SU-DHL-6 (cell line): ENCODE results near the gene ACAP3.

Experiments used
- H2AFZ ChIP-seq: fragments of 200-600 bp; sonication (generic); 2 replicates; pipeline ENCODE4 v1.6.1; 2014; ENCODE audit warnings: low read depth, mild to moderate bottlenecking, moderate library complexity, mixed read lengths, antibody characterized with exemption, low read length; ENCODE audit not compliant: severe bottlenecking
- H3F3A ChIP-seq: fragments of 200-600 bp; shearing (Covaris generic); 2 replicates; pipeline ENCODE4 v1.6.0; 2016; ENCODE audit warnings: antibody characterized with exemption, mild to moderate bottlenecking; ENCODE audit not compliant: insufficient read depth
- H3K27ac ChIP-seq: fragments of 200-600 bp; sonication (generic); 2 replicates; pipeline ENCODE4 v1.5.1; 2016; ENCODE audit warnings: low read depth, mild to moderate bottlenecking, low read length, moderate library complexity, mixed read lengths
- H3K27me3 ChIP-seq: fragments of 200-600 bp; sonication (generic), shearing (Covaris generic); 2 replicates; pipeline ENCODE4 v1.6.0; 2014; ENCODE audit warnings: mild to moderate bottlenecking, low read length
- H3K36me3 ChIP-seq: fragments of 200-600 bp; sonication (generic); 2 replicates; pipeline ENCODE4 v1.6.1; 2014; ENCODE audit warnings: mild to moderate bottlenecking, low read length, mixed read lengths
- H3K4me2 ChIP-seq: fragments of 300-600, 200-600 bp; shearing (Covaris generic), sonication (generic); 2 replicates; pipeline ENCODE4 v1.6.0; 2014; ENCODE audit warnings: low read length, low read depth, mild to moderate bottlenecking; ENCODE audit not compliant: poor library complexity, severe bottlenecking
- H3K4me3 ChIP-seq: fragments of 200-600 bp; sonication (generic); 2 replicates; pipeline ENCODE4 v1.5.1; 2014; ENCODE audit warnings: antibody characterized with exemption, low read length, mild to moderate bottlenecking, mixed read lengths; ENCODE audit not compliant: insufficient read depth, poor library complexity, severe bottlenecking
- H3K79me2 ChIP-seq: fragments of 200-600 bp; sonication (generic); 2 replicates; pipeline ENCODE4 v1.6.1; 2014; ENCODE audit warnings: mild to moderate bottlenecking, low read length, moderate library complexity; ENCODE audit not compliant: insufficient read depth
- H3K9ac ChIP-seq: fragments of 200-600 bp; sonication (generic); 2 replicates; pipeline ENCODE4 v1.7.0; 2014; ENCODE audit warnings: mild to moderate bottlenecking, low read length
- H3K9me2 ChIP-seq: fragments of 200-600 bp; sonication (generic); replicated peaks from 2 replicates; pipeline ENCODE4 v1.6.1; 2014; ENCODE audit warnings: low read length; ENCODE audit not compliant: insufficient read depth
- H3K9me3 ChIP-seq: fragments of 200-600 bp; sonication (generic); 2 replicates; pipeline ENCODE4 v1.6.1; 2014; ENCODE audit warnings: low read length, mixed read lengths; ENCODE audit not compliant: insufficient read depth
- H4K20me1 ChIP-seq: fragments of 200-600 bp; sonication (generic); 2 replicates; pipeline ENCODE4 v1.6.1; 2014; ENCODE audit warnings: low read depth, mild to moderate bottlenecking, antibody characterized with exemption, low read length, moderate library complexity, mixed read lengths
- EZH2phosphoT487 ChIP-seq: fragments of 200-600 bp; sonication (generic), shearing (Covaris generic); conservative IDR thresholded peaks from 2 replicates; pipeline ENCODE4 v1.6.1; 2018; ENCODE audit warnings: mild to moderate bottlenecking, antibody characterized with exemption, low read length, moderate library complexity, mixed read lengths
- TF ChIP-seq, protein P1 (sequence below): fragments of 200-600 bp; sonication (generic); IDR thresholded peaks from one replicate; pipeline ENCODE4 v1.5.1; 2017; ENCODE audit warnings: antibody characterized with exemption, mild to moderate bottlenecking, low read length, moderate library complexity; ENCODE audit not compliant: insufficient read depth, poor library complexity, severe bottlenecking

The ACAP3 gene

DNA sequence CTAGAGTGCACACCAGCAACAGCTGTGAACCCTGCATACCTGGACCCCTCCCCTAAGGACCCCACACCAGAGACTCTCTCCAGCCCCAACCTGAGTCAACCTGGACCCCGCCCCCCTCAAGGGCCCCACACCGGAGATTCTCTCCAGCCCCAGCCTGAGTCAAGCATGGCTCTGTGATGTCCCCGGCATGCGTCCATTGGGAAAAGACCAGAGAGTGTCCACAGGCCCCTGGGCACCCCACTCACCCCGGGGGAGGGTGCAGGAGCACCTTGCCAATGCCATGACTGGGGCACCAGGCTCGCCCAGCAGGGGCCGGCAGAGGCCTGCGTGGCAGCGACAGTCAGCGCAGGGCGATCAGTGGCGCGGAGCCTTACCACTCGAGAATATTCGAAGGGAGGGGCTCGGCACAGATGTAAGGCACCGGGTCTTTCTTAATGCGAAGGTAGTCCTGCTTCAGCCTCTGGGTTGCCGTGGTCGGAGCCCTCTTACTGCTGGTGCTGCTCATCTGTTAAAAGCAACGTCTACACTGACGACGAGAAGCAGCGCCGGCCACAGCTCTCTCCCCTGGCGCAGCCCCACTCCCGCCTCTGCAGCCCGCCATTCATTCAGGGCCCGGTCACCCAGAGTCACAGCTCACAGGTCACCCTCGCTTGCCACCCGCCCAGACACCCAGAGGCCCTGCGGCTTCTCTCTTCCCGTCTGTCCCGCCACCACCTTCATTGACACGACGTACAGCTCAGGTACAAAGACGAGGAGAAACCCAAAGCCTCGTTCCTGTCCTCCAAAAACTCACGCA is 40.0 kb downstream of the ACAP3 start:
- Histone ChIP-seq H3K79me2 (peaks cover 38% of the 10 kb centered on the region), H3K4me3 (no peak overlapping the region), H3K27ac (no peak overlapping the region), H4K20me1 (peaks cover 4% of the 10 kb centered on the region; the same call in 1 of the 2 replicates), H3K36me3 (no peaks in the 10 kb centered on the region), H3F3A (no peaks in the 10 kb centered on the region), H2AFZ (no peak overlapping the region), H3K9ac (no peak overlapping the region), H3K9me3 (no peaks in the 10 kb centered on the region), H3K9me2 (no peaks in the 10 kb centered on the region), H3K4me2 (no peak overlapping the region), H3K27me3 (no peaks in the 10 kb centered on the region)
- TF ChIP-seq EZH2phosphoT487: no peak
- TF ChIP-seq, protein P1, sequence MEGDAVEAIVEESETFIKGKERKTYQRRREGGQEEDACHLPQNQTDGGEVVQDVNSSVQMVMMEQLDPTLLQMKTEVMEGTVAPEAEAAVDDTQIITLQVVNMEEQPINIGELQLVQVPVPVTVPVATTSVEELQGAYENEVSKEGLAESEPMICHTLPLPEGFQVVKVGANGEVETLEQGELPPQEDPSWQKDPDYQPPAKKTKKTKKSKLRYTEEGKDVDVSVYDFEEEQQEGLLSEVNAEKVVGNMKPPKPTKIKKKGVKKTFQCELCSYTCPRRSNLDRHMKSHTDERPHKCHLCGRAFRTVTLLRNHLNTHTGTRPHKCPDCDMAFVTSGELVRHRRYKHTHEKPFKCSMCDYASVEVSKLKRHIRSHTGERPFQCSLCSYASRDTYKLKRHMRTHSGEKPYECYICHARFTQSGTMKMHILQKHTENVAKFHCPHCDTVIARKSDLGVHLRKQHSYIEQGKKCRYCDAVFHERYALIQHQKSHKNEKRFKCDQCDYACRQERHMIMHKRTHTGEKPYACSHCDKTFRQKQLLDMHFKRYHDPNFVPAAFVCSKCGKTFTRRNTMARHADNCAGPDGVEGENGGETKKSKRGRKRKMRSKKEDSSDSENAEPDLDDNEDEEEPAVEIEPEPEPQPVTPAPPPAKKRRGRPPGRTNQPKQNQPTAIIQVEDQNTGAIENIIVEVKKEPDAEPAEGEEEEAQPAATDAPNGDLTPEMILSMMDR: no peak

DNA sequence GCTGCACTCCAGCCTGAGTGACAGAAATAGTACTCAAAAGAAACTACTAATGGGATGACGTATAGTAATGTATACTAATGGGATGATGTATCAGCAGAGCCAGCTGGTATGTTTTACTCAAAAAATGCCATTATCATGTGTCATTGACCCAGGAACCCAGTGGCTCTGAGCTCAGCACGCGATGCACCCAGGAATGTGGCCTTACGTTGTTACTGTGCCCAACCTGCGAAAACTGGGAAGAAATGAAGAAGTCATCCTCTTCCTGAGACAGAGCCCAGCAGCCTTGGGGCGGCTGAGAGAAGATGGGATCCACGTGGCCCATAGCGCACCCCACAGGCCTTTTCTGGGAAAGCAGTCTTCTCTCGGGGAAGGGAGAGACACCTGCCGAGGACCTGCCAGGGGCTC is 42.9 kb downstream of the ACAP3 start:
- no peak for TF ChIP-seq EZH2phosphoT487
- TF ChIP-seq, protein P1: no peak
- Histone ChIP-seq H3K9me2 (no peaks in the 10 kb centered on the region), H3K27ac (no peak overlapping the region), H3K27me3 (no peaks in the 10 kb centered on the region), H3K4me3 (no peak overlapping the region), H2AFZ (no peak overlapping the region), H3K79me2 (peaks cover 10% of the 10 kb centered on the region), H4K20me1 (no peaks in the 10 kb centered on the region), H3K9me3 (no peaks in the 10 kb centered on the region), H3K9ac (no peak overlapping the region), H3K36me3 (no peaks in the 10 kb centered on the region), H3K4me2 (no peak overlapping the region), H3F3A (no peaks in the 10 kb centered on the region)

DNA sequence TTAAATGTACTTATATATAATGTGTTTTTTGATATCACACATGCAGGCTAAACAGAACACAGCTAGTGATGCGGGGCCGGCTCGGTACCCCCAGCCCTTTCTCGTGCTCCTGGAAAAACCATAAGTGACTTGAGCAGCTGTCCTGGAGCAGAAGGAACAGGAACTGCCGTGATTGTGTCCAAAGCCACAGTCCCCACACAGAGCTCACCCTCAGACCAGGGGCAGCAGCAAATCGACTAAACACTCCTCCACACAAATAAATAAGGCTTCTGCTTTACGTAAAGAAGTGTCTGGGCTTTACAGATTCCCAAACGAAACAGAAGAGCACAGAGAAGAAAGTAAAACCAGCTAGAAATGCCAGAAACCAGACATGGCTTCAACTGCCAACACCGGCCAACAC is 43.7 kb downstream of the ACAP3 start:
- H4K20me1 ChIP-seq: no peaks in the 10 kb centered on the region
- no peak overlapping the region for H3K4me2 ChIP-seq
- H3K9me3 ChIP-seq: no peaks in the 10 kb centered on the region
- H3K9me2 ChIP-seq: no peaks in the 10 kb centered on the region
- no peak overlapping the region for H2AFZ ChIP-seq
- peaks cover 7% of the 10 kb centered on the region for H3K79me2 ChIP-seq
- no peak overlapping the region for H3K27ac ChIP-seq
- no peaks in the 10 kb centered on the region for H3K36me3 ChIP-seq
- H3K9ac ChIP-seq: no peak overlapping the region
- no peaks in the 10 kb centered on the region for H3K27me3 ChIP-seq
- no peak overlapping the region for H3K4me3 ChIP-seq
- no peaks in the 10 kb centered on the region for H3F3A ChIP-seq
- no peak for TF ChIP-seq EZH2phosphoT487
- TF ChIP-seq, protein P1: no peak
